Activated gamma-delta T cell treated with anti-CD3 and anti-CD28 coated beads, Interleukin-2, amount 50 U/mL, for 16 hours (primary cell): ENCODE results near the gene VAV2.

Experiments used
- DNase-seq: peaks from one replicate; pipeline ENCODE4 v3.0.0-alpha.2; 2020; ENCODE audit warnings: low read depth

VAV2 gene

DNA sequence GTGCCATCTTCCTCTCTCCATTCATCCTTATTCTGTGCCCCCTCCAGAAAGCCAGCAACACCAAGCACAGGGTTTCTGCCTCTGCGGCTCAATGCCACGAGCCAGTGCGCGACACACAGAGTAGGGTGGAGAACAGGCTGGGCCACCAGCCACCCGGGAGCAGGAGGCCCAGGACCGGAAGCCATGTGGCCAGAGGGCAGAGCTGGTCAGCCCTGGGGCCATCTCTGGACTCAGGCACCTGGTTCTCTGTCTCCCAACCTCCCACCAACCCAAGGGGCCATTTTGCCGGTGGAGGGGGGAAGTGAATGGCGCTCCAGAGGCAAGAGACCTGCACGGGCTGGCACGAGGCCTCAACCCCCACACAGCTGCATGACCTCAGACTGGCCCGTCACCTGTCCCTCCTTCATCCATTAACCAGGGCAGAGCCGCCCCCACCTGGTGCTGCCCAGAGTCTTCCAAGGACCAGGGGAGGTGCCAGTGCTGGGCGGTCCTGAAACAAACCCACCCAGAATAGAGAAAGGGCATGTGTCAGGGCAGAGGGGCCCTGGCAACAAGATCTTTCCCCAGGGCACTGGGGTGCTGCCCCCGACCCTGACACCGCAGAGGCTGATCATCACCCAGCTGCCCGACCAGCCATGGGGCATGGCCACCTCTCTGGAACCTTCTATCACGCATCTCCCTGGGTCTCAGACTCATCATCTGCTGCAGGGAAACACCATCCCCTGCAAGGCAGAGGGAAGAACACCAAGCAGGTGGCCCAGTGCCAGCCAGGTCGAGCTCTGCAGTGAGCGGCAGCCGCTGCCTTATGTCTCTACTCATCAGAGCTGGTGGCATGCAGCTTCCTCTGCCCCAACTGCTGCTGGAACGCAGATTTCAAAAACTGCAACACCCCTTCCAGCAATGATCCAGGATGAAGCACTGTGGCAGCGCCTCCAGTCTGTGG, 11.9 kb downstream of the VAV2 start:
- no peak for DNase-seq

- no peak for DNase-seq
Observed at GRCh38 chr9:133979273-133979920, 12.7 kb downstream of the VAV2 start.

DNA sequence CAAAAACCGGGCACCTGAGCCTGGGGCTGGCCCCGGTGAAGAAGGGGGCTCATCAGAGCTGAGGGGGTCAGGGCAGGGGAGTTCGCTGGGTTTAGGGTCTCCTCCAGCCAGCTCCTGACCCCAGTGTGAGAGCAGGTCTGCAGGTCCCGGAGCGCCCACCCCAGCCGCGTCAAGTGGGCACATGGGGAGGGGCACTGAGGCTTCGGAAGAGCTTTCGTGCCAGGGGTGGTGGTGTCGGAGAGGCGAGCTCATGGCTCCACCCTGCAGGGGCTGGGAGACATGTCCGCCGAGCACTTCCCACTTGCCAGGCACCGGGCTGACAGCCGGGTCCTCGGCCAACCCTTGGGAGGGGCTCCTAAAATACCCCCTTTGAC, 13.2 kb downstream of the VAV2 start:
- no peak for DNase-seq

DNA sequence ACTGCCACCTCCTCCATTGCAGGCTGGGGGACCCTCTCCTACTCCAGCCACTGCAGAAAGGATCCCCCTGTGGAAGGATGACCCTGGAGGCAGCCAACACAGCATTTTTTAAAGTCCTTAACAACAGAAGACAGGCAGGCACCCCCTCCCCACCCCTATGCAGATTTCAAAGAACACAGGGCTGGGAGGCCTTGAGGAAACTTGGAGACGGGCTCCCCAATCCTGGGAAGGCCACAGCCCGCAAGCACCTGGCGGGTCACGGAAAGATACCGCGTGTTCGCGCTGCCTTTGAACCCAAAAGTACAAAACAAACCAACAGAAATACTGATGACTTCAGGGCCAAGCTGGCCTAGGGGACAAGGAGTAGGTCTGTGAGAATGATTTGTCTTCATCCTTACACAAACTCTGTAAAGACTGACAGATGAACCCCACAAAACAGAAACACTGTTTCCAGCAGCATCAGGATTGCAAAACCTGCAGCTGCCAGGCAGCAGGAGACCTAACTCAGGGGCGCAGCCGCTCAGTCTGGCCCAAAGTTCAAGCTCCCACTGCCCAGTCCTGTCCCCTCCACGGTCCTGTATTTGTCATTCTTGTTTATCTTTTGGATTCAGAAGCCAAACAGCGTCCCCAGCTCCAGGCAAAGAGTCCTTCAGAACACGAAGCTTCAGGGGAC, 13.8 kb downstream of the VAV2 start:
- DNase-seq = no peak

GRCh38 chr9:133977421-133978201, 14.5 kb downstream of the VAV2 start:
- no peak for DNase-seq

GRCh38 chr9:133976887-133977286, 15.2 kb downstream of the VAV2 start:
- no peak for DNase-seq

DNA sequence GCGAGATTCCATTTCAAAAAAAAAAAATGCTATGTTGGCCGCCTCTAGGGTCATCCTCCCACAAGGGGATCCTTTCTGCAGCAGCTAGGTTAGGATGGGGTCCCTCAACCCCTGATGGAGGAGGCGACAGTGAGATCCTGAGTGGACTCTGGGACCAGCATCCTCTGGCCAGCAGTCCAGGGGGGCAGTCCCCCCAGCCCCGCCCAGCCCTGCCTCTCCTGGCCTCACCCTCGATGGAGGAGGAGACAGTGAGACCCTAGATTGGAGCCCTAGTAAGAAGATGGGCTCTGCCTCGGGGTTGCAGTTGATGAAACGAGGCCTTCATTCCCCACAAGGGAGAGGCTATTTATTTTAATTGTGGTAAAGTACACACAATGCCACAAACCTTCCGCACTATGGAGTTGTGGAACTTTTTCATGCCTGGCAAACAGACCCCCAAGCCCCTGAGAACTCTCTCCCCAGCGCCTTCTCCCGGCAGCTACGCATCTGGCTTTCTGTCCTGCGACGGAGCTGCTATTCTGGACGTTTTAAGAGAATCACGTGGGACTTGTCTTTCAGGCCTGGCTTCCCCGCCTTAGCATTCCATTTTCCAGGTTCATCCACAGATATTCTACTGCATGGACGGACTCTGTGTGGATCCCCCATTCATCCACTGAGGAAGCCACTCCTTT, 15.8 kb downstream of the VAV2 start:
- DNase-seq = no peak

DNA sequence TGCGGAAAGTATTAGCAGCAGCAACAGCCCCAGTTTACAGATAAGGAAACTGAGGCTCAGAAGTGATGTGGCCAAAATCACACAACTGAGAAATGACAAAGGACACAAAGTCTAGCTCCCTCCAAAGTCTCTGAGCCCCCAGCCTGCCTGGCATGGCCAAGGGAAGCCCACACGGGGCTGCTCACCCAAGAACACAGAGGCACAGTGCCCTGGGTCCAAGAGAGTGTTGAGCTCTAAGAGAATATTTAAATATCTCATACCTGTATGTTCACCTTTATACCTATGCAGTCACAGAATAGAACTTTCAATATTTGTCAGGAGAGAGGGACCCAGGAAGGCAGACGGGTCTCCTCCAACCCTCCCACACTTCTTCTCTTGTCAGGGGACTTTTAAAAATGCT, 16.6 kb downstream of the VAV2 start:
- DNase-seq = no peak

DNA sequence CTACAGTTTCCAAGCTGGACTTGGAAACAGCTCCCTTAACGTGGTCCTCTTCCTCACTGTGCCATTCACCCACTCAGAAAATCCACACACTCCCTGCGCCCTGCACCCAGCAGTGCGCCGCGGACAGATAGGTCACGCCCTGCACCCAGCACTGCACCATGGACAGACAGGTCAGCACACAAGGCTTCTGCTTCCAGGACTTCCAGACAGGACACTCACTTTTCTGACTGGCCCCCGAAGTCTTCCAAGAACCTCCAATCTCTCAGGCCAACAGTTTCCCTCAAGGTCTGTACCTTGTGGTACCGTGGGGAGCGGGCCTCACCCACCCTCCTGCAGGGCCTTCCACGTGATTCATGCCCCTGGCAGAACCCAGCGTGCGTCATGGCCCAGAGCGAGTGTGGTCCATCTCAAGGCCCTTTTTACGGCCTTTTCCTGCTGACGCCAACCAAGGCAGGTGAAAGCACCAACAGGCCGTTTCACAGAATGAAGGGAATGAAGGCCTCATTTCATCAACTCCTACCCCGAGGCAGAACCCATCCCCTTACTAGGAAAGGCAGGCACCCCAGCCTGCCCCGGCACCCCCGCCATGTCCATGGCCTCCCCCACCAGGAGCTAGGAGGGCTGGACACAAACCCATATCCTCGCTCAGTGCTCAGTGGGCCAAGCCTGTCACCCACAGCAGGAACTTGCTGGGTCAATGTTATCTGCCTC, 17.3 kb downstream of the VAV2 start:
- no peak for DNase-seq

- no peak for DNase-seq
Observed at GRCh38 chr9:133973791-133974630, 18.1 kb downstream of the VAV2 start.

GRCh38 chr9:133973111-133973790, 18.9 kb downstream of the VAV2 start:
- DNase-seq = no peak

DNA sequence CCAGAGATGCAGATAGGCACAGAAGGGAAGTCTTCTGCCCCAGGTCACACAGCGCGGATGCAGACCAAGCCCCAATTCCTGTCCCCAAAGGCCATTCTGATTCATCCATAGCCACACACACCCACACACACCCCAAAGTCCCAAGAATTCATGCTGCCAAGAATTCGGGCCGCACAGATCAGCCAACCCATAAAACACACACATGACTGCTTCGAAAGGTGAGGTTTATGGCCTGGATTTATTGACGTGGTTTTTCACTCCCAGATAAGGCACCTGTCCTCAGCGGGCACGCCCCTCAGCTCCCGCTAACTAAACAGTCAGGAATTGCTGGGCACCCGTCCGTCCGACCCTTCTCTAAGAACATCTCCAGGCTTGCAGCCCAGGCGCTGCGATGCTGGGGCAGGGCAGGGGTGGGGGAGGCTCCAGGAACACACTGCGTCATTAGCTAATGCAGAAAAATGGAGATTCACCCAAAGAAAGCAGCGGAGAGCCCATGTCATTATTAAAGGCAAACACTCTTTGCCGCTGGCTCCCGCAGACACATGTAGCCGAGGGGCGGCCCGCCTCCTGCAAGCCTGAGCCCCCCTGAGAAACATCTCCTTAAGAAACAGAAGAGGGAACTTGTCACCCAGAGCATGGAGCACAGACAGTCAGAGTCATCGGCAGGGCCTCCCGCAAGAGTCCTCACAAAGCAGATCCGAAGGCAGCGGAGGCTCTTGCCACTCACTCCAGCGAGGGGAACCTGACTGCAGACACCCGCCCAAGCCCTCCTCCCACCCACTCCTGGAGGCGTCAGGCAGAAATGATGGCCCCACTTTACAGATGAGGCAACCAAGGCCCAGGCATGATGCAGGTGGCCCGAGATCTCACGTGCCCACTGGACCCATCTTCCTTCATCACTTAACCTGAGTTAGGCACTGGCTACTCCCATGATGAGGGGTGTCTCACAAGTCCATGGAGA, 19.9 kb downstream of the VAV2 start:
- no peak for DNase-seq

GRCh38 chr9:133971121-133971951, 20.8 kb downstream of the VAV2 start:
- DNase-seq = no peak

GRCh38 chr9:133970581-133971058, 21.5 kb downstream of the VAV2 start:
- no peak for DNase-seq

DNA sequence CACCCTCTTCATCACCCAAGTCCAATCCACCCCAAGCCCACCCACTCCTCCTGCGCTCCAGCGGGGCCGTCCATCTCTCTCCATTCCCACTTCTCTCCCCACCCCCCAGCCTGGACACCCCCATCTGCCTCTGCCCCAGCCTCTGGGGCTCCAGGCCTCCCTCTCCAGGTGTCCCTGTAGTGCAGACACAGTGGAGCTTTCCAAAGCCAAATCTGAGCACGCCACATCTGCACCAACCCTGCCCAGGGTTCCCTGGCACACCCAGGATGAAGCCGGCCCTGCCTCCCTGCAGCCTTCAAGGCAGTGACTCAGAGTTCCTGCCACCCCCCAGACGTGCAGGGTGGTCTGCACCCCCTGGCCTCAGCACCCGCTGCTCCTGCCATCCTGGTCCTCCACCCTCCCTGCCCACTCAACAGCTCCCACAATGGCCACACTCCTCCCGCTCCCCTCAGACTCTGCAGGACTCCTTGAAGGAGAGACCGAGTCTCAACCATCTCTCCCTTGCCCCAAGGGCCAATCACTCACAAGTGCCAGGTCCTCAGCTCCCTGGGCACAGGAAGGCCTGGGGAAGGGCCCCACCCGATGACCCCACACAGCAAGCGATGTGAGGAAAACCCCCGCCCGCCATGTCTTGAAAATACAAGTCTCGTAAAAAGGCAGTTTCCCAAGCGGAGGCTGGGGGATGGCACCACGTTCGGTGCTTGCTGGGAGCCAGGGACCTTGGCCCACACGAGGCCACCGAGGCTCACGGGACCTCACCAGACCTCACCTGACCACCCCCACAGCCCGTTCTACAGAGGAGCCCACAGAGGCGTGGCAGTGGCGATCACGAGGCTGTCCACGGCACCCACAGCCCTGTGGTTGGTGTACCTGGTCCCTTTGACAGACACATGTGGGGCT, 22.2 kb downstream of the VAV2 start:
- no peak for DNase-seq

GRCh38 chr9:133968966-133969617, 23.0 kb downstream of the VAV2 start:
- DNase-seq = no peak
